AG09309 (cell line): Measurements from ENCODE around the gene ZNF200.
"Not testable (repeated sequence)": the region's sequence is repeated elsewhere in the genome, so short reads cannot be mapped to it uniquely, and the experiment has no call there.

Experiments used
- DNase-seq: peaks from one replicate; pipeline ENCODE4 v3.0.0-alpha.2; 2010; ENCODE audit warnings: low read depth
- H3K4me3 ChIP-seq: 2 replicates; pipeline ENCODE4 v1.5.1; 2011; ENCODE audit warnings: mild to moderate bottlenecking, low read depth, low read length, moderate library complexity; ENCODE audit not compliant: control insufficient read depth
- CTCF ChIP-seq: IDR thresholded peaks from 2 replicates; pipeline ENCODE4 v1.5.1; 2011; ENCODE audit warnings: mild to moderate bottlenecking, low read depth, low read length, inconsistent platforms; ENCODE audit not compliant: insufficient read depth, control insufficient read depth; ENCODE audit errors: missing control alignments

The ZNF200 gene

GRCh38 chr16:3202903-3203539, 31.9 kb downstream of the ZNF200 start:
- no peak overlapping the region for H3K4me3 ChIP-seq
- no peak for TF ChIP-seq CTCF
- DNase-seq: no peak

DNA sequence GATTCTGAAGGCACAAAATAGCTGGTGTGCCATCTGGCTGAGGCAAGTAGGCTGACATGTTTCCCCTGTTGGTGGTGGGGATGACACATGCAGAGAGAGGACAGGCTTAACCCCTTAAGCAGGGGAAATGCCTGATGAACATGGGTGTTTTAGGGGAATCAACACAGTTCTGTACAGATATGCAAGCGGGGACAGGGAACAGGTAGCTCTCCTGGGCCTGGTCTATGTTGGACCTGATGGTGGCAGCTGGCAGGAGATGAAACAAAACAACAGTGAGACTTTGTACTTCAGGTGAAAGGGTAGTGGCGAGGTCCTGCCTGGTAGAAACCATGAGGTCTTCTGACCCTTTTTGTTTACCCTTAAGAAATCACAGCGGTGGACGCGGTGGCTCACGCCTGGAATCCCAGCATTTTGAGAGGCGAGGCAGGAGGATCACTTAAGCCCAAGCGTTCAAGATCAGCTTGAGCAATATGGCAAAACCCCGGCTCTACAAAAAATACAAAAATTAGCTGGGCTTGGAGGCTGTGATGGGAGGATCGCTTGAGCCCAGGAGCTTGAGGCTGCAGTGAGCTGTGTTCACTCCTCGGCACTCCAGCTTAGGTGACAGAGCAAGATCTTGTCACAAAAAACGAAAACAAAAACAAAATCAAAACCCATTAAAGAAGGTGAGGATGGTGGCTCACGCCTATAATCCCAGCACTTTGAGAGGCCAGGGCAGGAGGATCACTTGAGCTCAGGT, 36.5 kb downstream of the ZNF200 start:
- no peak for TF ChIP-seq CTCF
- no peak overlapping the region for H3K4me3 ChIP-seq
- DNase-seq: no peak

- not testable (repeated sequence) for H3K4me3 ChIP-seq, DNase-seq
Measured at GRCh38 chr16:3197694-3198333, 37.1 kb downstream of the ZNF200 start.

- no peak for TF ChIP-seq CTCF
- H3K4me3 ChIP-seq: no peak overlapping the region
- no peak for DNase-seq
Measured at GRCh38 chr16:3195975-3196374, 39.0 kb downstream of the ZNF200 start.

DNA sequence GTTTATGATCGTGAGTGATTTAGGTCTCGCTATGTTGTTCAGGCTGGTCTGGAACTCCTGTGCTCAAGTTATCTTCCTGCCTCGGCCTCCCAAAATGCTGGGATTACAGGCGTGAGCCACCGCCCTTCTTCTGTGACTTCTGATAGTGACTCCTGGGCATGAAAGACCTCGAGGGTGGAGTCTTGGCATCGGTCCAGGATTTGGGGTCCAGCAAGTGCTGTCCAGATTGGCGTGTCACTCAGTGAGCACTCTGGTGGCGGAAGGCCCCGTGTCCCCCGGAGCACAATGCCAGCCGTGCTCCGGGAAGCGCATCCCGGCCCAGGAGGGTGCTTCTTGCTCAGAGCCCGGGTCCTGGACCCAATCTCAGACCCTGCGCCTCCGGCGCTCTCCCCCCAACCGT, 40.2 kb downstream of the ZNF200 start:
- no peak for DNase-seq
- H3K4me3 ChIP-seq: no peak overlapping the region
- no peak for TF ChIP-seq CTCF

DNA sequence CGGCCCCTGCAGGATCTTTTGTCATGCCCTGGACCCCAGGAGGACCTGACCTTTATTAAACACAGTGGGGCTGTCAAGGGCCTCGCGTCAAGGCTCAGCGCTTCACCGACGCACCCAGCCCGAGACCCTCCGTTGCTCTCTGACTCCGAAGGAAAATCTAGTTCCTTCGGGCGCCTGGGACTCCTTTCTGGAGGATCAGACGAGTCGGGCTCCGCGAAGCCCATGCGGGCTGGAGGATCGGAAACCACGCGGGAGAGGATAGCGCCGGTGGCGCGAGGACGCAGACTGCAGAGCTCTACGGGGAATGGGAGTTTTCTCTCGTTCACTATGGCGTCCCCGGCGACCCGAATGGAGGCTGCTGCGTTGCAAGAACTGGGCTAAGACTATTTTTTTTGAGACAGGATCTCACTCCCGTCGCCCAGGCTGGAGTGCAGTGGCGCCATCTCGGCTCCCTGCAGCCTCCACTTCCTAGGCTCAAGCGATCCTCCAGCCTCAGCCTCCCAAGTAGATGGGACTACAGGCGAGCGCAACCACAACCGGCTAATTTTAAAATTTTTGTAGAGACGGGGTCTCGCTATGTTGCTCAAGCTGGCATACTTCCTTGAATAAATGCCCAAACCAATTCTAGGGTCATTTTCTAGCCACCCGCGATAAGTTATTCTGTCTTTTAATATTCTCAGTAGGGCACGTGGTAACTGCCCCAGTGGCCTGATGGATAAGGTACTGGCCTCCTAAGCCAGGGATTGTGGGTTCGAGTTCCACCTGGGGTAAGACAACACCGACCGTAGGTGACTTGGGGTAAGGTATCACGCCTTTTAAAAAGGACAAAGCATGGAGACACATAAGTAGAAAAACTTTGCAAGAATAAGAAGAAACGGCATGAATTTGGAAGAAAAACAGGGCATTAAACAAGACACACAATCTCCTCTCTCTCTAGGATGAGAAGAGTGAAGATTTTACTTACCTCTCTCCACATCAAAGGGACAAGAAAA, 41.4 kb downstream of the ZNF200 start:
- no peak for DNase-seq
- TF ChIP-seq CTCF: no peak
- no peak overlapping the region for H3K4me3 ChIP-seq
